H4 (cell line): Measurements from ENCODE around the gene PRPSAP1. TPM values are rescaled to one million over a fixed set of nuclear protein-coding genes. Genes with fewer than 3 reads are reported as not detected.
A peak's percentile ranks its signal among the peaks of the same experiment; 100 is the strongest.

Experiments
- DNase-seq: peaks from one replicate; pipeline ENCODE4 v3.0.0-alpha.2; 2015; ENCODE audit warnings: low spot score
- total RNA-seq: library from RNA; depleted of rRNA; stranded (reverse); fragments of >200 nt; shearing (Covaris generic); gene quantifications from 2 replicates; pipeline ENCODE4 v1.2.3, GENCODE V29; 2014; rRNA removed

Gene PRPSAP1
- total RNA-seq, 1 experiment from 2014 or later, result 49.7 TPM

DNA sequence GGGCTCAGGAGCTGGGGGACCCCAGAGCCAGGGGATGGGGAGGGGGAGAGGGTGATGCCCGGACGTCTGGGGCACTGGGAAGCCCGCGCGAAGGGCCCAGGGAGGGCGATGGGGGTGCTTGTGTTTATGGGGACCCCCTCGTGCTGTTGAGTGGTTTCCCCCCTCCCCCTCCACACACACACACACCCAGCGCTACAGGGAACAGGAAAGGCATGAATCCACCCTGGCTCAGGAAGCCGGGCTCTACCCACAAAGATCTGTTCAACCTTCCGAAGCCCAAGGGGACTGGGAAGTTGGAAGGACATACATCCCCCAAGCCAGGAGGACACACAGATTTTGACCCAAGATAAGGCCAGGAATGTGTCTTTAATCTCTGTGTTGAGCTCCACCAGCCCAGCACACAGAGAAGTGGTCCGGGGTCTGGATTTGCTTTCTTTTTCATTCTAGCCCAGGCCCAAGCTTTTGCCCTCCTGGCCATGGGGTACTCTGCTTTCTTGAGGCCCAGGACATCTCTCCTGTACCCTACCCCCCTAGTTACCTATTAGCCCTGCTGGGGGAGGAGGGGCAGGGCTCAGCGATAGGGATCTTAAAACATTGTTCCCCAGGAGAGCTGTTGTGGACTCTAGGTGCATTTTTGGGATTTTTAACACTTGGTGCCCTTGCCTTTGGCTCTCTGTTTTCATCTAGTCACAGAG lies 87.3 kb downstream of the PRPSAP1 start:
- DNase-seq, result no peak

DNA sequence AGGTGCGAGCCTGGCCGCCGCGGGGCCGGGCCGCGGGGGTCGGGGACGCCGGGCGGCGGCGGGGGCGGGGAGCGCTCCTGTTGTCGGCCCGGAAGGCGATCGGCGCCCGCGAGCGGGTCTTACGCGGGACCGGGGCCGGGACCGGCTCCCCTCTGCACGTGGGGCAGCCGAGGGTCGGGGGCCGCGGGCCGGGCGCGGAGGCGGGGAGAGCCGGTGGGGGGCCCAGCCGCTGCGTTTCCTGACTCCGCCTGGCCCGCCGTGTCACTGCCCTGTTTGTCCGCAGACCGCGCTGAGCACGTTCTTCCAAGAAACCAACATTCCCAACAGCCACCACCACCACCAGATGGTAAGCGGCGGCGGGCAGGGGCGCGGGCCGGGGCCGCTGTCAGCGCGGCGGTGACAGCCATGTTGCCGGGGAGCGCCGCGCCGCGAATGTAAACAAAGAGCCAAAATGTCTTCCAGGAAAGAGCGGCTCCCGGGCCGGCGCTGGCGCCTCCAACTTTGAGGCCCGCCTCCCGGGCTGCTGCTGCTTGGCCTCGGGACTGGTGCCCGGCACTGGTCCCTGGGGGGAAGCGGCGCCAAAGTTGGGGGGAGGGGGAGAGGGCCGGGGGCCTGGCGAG lies 88.0 kb downstream of the PRPSAP1 start:
- no peak for DNase-seq

DNA sequence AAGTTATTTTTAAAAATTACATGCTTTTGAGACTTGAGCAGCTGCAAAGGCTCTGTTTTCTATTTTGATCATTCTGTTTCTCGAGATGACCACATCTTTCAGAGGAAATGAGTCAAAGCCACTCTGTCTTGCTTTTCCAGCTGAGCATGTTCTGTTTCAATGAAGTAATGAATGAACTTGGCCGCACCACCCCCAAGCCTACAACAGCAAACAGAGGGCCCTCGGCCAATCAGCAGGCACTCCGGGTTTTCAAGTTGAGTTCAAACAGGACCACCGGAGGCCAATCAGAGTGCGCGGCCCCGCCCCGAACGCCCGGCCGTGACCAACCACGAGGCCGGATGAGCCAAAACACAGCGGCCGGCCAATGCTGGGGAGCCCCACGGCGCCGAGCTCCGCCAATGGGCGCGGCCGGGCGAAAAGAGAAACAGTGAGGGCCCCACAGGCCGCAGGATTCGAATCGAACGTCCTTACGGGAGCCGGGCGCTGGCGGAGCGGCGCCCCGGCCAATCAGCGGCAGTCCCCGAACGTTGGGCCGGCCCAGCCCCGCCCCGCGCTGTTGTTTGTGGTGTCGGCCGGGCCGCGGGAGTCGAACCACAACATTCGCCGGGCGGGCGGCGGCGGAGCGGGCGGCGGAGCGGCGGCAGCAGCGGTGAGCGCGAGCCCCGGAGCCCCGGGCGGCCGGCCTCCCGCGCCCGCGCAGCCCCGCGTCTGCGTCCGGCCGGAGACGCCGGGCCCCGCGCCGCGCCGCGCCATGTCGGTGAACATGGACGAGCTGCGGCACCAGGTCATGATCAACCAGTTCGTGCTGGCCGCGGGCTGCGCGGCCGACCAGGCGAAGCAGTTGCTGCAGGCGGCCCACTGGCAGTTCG lies 88.7 kb downstream of the PRPSAP1 start, which contains the start of gene UBALD2:
Gene UBALD2, plus strand, starts transcription at position 594 of the 869 bp plus-strand sequence. Its CDS starts 158 bp downstream, at position 752.
- DNase-seq, result peak; percentile 100

DNA sequence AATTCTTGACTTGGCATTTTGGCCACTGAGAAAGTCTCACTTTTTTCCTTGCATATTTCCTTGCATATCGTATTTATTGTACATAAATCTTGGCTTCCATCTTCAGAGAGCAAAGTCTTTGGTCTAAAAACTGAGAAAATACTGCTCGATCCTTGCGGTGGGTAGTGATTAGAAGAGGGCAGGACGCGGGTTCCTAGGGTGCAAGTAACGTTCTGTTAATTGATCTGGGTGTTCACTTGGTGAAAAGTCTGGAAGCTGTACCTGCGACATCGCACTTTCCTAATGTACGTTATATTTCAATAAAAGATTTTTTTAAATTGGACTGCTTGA lies 89.3 kb downstream of the PRPSAP1 start:
- DNase-seq, result no peak

DNA sequence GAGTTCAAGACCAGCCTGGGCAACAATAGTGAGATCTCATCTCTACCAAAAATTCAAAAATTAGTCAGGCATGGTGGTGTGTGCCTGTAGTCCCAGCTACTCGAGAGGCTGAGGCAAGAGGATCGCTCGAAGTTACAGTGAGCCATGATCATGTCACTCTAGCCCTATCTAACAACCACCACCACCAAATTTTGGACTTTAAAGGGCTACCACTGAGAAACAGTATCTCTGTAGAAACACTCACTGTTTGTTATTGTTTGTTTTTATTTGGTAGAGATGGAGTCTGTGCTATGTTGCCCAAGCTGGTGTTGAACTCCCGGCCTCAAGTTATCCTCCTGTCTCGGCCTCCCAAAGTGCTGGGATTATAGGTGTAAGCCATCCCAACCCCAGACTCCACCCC lies 89.8 kb downstream of the PRPSAP1 start:
- DNase-seq, result no peak

DNA sequence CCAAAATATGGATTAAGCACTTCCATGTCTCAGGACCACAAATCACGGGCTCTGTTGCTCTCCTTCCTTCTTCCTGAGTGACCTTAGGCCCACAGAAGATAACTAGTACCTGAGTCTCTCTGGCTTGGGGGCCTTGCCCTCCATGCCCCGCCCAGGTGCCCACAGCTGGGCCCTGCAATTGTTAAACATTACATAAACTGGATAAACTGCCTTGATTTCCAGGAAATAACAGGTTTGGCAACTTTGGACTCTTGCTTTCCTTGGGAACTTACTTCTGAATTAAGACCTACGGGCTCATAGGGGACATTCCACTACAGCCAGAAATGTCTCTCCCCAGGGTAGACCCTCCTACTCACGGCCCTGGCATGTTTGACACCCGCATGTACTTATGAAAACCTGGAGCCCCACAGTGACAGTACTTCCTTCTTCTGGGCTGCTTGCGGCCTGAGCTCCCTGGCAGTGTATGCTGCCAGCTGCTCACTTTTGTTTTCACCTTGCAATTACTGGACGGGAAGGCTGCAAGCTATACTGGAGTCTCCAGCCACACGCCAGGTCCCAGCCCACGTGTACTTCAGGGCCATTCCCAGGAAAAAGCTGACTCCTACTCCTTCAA lies 90.9 kb downstream of the PRPSAP1 start:
- DNase-seq, result no peak

DNA sequence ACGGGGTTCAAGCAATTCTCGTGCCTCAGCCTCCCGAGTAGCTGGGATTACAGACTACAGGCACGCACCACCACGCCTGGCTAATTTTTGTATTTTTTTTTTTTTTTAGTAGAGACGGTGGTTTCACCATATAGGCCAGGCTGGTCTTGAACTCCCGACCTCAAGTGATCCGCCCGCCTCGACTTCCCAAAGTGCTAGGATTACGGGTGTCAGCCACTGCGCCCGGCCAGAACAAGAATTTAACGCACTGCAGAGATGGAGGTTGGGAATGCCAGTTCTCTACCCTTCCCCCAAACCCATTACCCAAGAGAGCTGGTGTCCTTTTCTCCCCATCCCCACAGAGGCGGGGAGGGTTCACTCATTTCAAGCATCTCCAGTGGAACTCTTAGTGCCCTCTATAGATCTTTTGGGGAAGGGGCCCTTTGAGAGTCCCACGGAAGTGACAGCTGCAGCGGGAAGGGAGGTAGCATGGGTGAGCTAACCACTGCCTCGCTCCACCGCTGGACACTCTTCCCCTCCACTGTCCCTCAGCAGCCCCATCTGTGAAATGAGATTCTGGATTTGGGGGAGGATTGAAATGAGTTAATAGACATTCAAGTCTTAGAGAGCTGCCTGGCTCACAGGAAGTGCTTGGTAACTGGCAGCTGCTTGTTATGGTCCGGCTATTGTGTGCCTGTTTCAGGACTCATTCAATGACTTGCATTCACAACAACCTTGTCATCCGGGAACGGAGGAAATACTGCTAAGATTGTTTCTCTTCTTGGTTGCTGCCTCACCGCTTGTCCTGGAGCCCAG lies 92.1 kb downstream of the PRPSAP1 start:
- no peak for DNase-seq

DNA sequence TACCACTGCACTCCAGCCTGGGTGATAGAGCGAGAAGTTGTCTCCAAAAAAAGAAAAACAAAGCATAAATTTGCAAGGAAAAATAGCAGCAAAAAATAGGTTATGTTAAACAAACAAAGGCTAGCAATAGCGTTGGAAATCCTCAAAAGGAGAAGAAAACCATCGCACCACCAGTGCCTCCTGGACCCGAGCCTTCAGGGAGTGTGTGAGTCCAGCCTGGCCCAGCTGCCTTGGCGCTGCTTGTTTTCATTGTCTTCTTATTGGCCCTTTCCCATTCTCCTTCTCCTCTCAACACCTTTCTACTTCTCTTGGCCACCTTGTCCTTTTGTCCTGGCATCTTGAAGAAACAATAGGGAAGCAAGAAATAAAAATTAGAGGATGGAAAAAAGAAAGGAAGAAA lies 93.0 kb downstream of the PRPSAP1 start:
- no peak for DNase-seq

DNA sequence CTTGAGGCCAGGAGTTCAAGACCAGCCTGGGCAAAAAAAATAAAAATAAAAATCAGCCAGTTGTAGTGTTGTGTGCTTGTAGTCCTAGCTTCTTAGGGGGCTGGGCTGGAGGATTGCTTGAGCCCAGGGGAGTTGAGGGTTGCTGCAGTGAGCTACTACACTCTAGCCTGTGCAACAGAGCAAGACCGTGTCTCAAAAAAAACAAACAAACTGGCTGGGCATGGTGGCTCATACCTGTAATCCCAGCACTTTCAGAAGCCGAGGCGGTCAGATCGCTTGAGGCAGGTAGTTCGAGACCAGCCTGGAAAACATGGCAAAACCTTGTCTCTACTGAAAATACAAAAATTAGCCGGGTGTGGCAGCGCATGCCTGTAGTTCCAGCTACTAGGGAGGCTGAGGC lies 93.5 kb downstream of the PRPSAP1 start:
- DNase-seq, result no peak

Other genes with a start within 250 kb of the PRPSAP1 start
- gene FOXJ1, start 212.7 kb downstream of the PRPSAP1 start, total RNA-seq, result not detected in 2 replicates
- gene RNF157, start 113.4 kb downstream of the PRPSAP1 start, total RNA-seq, result 6.8 and 7.8 TPM in 2 replicates
- 3.9 and 7.7 TPM in 2 replicates for gene UBALD2, start 88.6 kb downstream of the PRPSAP1 start, total RNA-seq
- gene QRICH2, start 45.6 kb downstream of the PRPSAP1 start, total RNA-seq, result 2.3 and 2.4 TPM in 2 replicates
- gene SPHK1, start 30.7 kb upstream of the PRPSAP1 start, total RNA-seq, result 7.8 and 9.2 TPM in 2 replicates
- 14.7 and 16.2 TPM in 2 replicates for gene UBE2O, start 99.2 kb upstream of the PRPSAP1 start, total RNA-seq
- gene AANAT, start 113.7 kb upstream of the PRPSAP1 start, total RNA-seq, result not detected in 2 replicates
- 9.0 and 17.4 TPM in 2 replicates for gene RHBDF2, start 147.5 kb upstream of the PRPSAP1 start, total RNA-seq
- 0.25 and 1.8 TPM in 2 replicates for gene CYGB, start 183.8 kb upstream of the PRPSAP1 start, total RNA-seq
- gene PRCD, start 186.1 kb upstream of the PRPSAP1 start, total RNA-seq, result not detected in 2 replicates
- 0.14 TPM in 1 of 2 replicates, not detected in the other for gene ST6GALNAC2, start 231.9 kb upstream of the PRPSAP1 start, total RNA-seq